ENCODE measurements around the gene MRPS9. TPM values are rescaled to one million over a fixed set of nuclear protein-coding genes. Genes with fewer than 3 reads are reported as not detected.

MRPS9 gene
- total RNA-seq, 4 donors from 2014 or later = 16.2 to 21.0 (median 18.4) TPM

GRCh38 chr2:105139556-105140239 is 101.8 kb downstream of the MRPS9 start:
- Histone ChIP-seq H3K27ac (replicated peaks in 1 of 4) (no peak overlapping the region), H3K36me3 (no peaks in the 10 kb centered on the region), H3K4me1 (peaks cover 0 to 13% (median 11%) of the 10 kb centered on the region in 4 donors), H3K4me3 (no peak overlapping the region), H3K27me3 (peaks cover 0 to 29% (median 6%) of the 10 kb centered on the region in 4 donors), H3K9me3 (no peaks in the 10 kb centered on the region)
- 75% methylated on average over 5 of the region's 6 CpGs for WGBS
- intact Hi-C loops (cut with DNase I) = no loop called here
- peak; percentile 75 for DNase-seq (ENCODE audit: extremely low spot score)
- TF ChIP-seq POLR2AphosphoS5 (IDR thresholded peaks at IDR 0.05) (no peak), CTCF (IDR thresholded peaks at IDR 0.05) (no peak), POLR2A (IDR thresholded peaks at IDR 0.05; ENCODE audit: low read depth) (no peak), EP300 (IDR thresholded peaks at IDR 0.05) (no peak)

GRCh38 chr2:105140240-105140568 is 102.3 kb downstream of the MRPS9 start:
- intact Hi-C loops (cut with DNase I) = no loop called here
- H3K9me3 ChIP-seq = no peaks in the 10 kb centered on the region
- H3K4me3 ChIP-seq = no peak overlapping the region
- WGBS = 100% methylated on average over 1 of the region's 1 CpG
- H3K27me3 ChIP-seq = peaks cover 0 to 34% (median 6%) of the 10 kb centered on the region in 4 donors
- peak; percentile 8 for DNase-seq (ENCODE audit: extremely low spot score)
- H3K27ac ChIP-seq (replicated peaks in 1 of 4) = no peak overlapping the region
- peaks cover 0 to 13% (median 12%) of the 10 kb centered on the region in 4 donors for H3K4me1 ChIP-seq
- no peaks in the 10 kb centered on the region for H3K36me3 ChIP-seq
- TF ChIP-seq CTCF (IDR thresholded peaks at IDR 0.05) = no peak
- TF ChIP-seq POLR2AphosphoS5 (IDR thresholded peaks at IDR 0.05) = no peak
- no peak for TF ChIP-seq POLR2A (IDR thresholded peaks at IDR 0.05; ENCODE audit: low read depth)
- TF ChIP-seq EP300 (IDR thresholded peaks at IDR 0.05) = no peak

GRCh38 chr2:105141099-105141614 is 103.3 kb downstream of the MRPS9 start:
- TF ChIP-seq POLR2A (IDR thresholded peaks at IDR 0.05; ENCODE audit: low read depth) (no peak), POLR2AphosphoS5 (IDR thresholded peaks at IDR 0.05) (no peak), EP300 (IDR thresholded peaks at IDR 0.05) (no peak), CTCF (IDR thresholded peaks at IDR 0.05) (no peak)
- DNase-seq (ENCODE audit: extremely low spot score) = no peak
- peaks cover 0 to 13% (median 12%) of the 10 kb centered on the region in 4 donors for H3K4me1 ChIP-seq
- peaks cover 0 to 43% (median 6%) of the 10 kb centered on the region in 4 donors for H3K27me3 ChIP-seq
- H3K4me3 ChIP-seq = no peak overlapping the region
- intact Hi-C loops (cut with DNase I) = no loop called here
- no peaks in the 10 kb centered on the region for H3K36me3 ChIP-seq
- 92% methylated on average over 4 of the region's 4 CpGs for WGBS
- no peaks in the 10 kb centered on the region for H3K9me3 ChIP-seq
- H3K27ac ChIP-seq (replicated peaks in 1 of 4) = no peak overlapping the region

- 90% methylated on average over 4 of the region's 5 CpGs for WGBS
- H3K4me1 ChIP-seq = peaks cover 0 to 13% (median 12%) of the 10 kb centered on the region in 4 donors
- H3K36me3 ChIP-seq = no peaks in the 10 kb centered on the region
- H3K27ac ChIP-seq (replicated peaks in 1 of 4) = no peak overlapping the region
- intact Hi-C loops (cut with DNase I) = no loop called here
- peaks cover 0 to 53% (median 6%) of the 10 kb centered on the region in 4 donors for H3K27me3 ChIP-seq
- H3K9me3 ChIP-seq = no peaks in the 10 kb centered on the region
- TF ChIP-seq EP300 (IDR thresholded peaks at IDR 0.05) (no peak), CTCF (IDR thresholded peaks at IDR 0.05) (no peak), POLR2A (IDR thresholded peaks at IDR 0.05; ENCODE audit: low read depth) (no peak), POLR2AphosphoS5 (IDR thresholded peaks at IDR 0.05) (no peak)
- peak; percentile 86 for DNase-seq (ENCODE audit: extremely low spot score)
- no peak overlapping the region for H3K4me3 ChIP-seq
Observed at GRCh38 chr2:105142239-105142638, 104.4 kb downstream of the MRPS9 start.

Measured in esophagus muscularis mucosa (tissue), 4 donors.